CD4-positive, alpha-beta T cell treated with Interferon alpha-2 for 1 hour (primary cell): ENCODE measurements around the gene TTC38.

Source experiments
- DNase-seq, 2 donors: peaks; one replicate each; pipeline ENCODE4 v3.0.0-alpha.2; 2020 to 2022

The TTC38 gene

DNA sequence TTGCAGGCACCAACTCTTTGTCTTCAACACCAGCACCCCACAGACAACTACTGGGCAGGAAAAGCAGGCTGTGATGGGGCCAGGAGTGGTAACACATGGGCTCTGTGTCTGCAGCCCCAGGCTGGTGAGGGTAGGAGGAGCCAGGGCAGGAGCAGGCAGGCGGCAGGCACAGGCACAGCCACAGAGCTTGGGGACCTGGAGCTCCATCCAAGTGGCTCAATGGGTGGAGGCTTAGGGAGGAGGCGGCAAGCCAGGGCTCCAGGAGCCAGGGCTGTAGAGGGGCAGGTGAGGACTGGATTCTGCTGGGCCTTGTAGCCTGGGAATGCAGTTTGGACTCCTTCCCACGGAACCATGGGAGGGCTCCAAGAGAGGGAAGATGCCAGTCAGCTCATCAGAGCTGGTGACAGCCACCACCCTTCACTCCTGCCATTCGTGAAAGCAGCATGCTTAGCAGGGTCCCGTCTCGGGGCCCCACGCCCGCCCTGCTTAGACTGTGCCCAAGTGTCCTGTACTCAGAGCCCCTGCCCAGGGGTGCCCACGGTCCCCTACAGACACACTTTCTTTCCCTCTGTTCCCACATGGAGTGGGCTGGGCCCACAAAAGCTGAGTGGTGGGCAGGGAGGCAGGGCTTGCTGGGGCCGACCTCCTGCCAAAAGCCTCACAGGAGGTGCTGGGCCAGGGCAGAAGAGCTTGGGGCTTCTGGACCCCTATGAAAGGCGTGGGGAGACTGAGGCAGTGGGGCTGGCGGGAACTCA, 12.4 kb downstream of the TTC38 start:
- no peak for DNase-seq

DNA sequence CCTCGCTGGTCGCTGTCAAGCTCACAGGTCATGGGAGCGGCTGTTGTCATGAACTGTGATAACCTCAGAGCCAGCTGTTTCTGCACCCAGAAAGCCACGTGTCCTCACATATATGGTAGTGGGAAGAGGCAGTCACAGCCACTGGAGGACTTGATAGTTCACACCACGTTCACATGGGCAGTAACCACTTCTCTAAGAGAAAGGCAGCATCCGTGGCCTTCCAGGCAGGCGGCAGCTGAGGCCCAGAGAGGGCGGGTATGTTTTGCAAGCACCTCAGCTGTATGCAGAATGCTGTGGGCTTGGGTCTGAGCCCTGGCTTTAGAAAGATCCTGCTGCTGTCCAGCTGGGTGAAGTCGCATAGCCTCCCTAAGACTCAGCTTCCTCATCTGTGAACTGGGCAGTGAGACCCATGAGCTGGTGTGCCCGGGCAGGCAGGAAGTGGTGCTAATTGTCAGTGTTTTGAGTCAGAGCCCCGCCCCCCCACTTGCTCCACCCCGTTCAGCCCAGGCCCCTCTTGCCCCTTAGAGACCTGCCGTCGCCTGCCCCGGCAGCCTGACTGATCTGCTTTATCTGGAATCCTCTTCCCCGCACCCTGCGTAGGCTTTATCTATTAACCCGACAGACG, 13.3 kb downstream of the TTC38 start:
- peak; percentile 65 to 71 for DNase-seq

DNA sequence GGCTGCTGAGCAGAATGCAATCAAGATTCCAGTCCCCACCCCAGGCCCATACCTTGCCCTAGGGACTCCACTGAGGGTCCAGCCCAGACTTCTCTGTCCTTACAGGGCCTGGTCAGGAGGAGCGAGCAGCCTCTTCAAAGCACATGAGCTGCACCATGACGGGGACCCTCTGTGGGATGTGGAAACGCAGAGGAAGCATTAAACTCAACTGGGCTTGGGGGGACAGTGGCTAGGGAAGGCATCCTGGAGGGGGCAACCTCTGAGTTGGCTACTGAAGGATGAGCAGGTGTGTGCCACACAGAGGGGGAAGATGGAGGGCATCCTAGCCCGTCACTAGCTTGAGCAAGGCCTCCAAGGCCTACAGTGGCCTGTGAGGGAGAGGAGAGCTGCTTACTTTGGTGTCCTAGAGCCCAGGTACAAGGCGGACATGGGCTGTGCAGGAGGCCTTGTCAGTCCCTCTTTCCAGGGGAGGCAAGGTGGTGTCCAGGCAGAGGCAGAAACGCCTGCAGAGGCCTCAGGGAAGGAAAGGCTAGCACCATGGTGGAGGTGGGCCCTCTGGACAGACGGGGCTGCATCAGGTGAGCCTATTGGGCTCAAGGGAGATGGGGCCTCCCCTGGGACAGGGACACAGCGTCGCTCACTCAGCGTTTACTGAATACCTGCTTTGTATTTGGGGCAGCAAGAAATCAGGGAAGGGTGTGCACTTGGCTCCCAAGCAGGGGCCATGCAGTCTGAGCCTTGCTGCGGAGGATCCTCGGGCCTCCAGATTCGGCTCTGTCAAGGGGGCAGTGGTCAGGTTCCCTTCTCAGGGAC, 14.3 kb downstream of the TTC38 start:
- DNase-seq: no peak

DNA sequence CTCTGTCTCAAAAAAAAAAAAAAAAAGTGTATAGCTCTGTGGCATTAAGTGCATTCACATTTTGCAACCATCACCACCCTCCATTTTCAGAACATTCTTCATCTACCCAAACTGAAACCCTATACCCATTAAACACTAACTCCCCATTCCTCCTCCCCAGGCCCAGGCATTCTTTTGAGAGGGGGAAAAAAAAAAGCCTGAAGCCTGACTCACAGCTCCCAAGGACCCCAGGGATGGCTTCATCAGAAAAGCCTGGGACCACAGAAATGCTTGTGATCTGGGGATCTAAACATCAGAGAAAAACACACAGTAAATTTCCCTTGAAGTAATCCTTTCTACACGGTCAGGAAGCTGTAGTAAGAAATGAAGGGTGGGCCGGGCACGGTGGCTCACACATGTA, 18.2 kb downstream of the TTC38 start:
- DNase-seq: no peak

DNA sequence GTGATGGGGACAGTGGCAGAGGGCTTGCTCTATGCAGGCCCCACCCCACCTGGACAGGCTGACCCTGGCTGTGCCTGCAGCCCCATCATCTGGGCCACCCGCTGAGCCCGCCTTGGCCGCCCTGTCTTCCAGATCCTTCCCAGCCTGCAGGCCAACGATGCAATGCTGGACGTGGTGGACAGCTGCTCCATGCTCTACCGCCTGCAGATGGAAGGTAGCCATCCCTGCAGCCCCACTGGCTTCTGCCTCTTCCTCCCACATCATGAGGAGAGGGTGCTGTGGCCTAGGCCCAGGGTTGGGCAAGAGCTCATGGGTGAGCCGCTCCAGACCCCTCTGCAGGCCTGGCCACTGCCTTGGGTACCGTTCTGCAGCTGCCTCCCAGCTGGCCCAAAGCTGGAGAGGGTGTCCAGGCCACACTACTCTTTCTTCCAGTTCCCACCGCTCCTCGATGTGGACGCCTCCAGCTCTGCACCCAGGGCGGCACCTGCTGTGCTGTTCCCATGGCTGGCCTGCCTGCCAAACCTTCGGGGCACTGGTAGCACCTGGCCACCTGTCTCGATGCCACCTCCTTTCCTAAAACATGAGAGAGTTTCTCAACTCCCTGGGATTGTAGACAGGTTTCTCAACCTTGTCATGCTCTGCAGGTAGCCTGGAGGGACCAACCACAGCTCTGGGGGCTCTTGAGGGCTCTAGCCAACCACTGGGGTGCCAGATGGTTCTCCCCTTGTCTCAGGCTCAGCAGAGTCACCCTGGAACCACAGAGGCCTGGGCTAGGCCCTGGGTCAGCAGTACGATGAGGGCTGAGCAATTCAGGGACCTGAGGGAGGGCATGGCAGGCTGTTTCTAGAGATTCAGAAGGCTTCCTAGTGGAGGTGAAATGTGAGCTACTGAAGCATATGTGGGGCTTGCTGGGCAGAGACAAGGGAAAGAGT, 19.4 kb downstream of the TTC38 start:
- no peak for DNase-seq

DNA sequence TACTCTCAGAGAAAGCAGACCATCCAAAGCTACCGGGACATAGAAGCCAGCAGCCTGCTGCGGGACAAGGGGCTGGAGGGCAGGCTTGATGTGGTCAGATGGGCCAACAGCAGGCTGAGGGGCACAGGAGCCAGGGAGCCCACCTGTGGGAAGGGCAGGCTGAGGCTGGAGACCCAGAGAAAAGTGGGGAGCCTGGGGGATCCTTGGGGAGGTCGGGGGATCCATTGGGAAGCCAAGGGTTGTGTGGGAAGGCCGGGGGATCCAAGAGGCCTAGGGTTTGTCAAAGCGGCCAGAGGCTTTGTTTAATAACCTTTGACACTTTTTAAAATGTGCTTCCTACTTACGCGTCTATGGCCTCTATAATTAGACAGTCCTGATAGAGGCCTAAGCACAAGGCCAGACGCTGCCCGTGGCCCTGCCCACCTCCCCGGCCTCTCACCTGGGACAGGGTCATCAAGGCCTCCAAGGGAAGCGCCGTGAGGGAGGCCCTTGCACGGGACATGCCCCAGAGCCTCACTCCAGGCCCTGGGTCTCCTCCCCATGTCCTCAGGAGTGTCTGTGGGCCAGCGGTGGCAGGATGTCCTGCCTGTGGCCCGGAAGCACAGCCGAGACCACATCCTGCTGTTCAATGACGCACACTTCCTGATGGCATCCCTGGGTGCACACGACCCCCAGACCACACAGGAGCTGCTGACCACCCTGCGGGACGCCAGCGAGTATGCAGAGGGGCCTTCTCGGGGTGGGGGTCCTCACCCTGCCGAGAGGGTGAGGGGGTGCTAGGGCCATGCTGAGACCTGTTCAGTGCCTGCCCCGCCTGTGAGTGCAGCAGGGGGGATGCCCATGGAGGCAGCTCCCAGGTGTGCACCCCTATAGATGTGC, 20.3 kb downstream of the TTC38 start:
- peak; percentile 51 to 52 for DNase-seq

DNA sequence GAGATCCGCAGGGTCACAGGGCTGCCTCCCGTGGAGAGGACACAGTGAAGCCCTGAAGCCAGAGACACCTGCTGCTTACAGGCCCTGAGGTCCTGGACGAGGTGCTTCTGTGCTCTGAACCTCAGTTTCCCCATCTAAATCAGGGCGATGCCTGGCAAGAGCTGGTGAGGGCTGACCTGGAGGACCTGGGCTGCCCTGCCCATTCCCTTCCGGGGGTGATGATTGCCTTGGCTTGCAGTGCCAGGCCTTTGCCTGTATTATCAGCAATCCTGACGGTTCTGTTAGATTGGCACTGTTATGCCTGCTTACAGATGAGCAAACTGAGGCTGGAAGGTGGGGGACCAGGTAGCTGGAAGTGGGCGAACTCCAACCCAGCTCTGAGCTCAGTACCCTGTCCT, 21.0 kb downstream of the TTC38 start:
- no peak for DNase-seq

DNA sequence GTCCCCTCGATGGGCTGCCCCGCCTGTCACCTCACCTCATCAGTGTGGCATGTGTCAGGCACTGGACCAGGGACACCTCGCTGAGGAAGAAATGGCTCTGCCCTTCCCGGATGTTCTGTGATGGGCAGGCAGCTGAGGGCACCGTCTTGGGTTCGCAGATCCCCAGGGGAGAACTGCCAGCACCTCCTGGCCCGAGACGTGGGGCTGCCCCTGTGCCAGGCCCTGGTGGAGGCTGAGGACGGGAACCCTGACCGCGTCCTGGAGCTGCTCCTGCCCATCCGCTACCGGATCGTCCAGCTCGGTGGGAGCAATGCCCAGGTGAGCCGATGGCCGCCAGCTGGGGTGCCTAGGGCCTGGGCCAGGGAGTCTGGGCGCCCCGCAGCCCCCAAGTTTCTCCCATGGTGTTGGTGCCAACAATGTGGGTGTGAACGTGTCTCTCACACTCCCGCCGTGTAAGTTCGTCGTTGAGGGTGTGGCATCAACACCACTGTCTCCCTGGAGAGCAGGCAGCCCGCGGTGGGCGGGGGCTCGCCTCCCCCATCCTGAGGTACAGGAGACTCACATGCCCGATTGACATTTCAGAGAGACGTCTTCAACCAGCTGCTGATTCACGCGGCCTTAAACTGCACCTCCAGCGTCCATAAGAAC, 21.6 kb downstream of the TTC38 start:
- peak; percentile 38 to 60 for DNase-seq

DNA sequence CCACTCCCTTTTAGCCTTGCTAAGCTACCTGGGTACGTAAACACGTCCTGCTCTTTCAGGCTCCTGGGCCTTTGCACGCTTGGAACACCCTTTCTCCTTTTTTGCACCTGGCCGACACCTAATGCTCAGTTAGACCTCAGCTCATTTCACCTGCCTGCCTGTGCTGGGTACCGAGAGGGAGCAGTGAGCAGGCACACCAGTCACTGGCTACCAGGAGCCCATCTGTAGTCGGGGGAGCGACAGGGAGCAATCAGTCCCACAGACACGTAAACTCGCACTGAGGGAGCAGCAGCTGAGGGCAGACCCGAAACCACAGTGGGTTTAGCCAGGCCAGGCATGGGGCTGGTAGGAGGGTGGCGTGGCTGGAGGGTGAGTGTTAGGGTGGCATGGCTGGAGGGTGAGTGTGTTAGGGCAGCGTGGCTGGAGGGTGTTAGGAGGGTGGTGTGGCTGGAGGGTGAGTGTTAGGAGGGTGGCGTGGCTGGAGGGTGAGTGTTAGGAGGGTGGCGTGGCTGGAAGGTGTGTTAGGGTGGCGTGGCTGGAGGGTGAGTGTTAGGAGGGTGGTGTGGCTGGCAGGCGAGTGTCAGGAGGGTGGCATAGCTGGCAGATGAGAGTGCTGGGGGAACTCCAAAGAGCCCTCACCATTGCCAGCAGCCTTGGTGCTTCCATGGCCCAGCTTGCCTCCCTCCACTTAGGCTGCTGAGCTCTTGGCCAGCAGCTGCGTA, 22.5 kb downstream of the TTC38 start:
- DNase-seq: no peak

DNA sequence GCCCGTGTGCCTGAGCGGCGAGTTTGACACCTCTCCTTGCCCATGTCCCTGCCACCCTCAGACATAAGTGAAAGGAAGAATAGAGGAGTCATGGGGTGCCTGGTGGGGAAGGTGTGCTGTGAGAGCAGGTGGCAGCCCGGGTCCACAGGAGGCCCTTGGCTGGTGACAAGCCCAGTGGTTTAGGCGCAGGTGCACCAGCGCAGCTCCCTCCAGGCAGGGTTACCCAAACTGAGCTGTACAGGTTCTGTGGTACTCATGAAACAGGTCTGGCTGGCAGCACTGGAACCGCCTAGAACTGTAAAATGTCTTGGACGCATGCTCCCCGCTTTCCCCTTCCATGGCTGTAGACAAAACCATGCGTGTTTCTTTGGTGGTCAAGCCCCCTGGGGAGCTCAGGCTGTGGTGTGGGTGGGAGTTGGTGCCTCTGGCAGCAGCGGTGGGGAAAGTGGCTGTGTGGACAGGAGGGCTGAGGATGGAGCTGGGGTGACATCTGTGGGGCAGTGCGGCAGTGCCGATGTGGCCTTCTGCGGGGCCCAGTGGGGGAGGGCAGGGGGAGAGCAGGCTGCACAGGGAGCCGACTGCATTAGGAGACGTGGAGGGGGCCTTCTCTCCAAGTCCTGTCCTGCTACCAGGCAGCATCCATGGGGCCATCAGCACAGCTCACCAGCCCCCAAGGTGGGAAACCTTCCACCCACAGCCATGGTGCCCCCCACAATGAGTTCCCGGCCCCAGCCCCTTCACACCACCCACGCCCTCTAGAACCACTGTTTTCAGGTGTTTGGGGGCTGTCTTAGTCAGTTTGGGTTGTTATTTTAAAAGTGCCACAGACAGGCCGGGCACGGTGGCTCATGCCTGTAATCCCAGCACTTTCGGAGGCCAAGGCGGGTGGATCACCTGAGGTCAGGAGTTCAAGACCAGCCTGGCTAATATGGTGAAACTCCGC, 23.3 kb downstream of the TTC38 start:
- DNase-seq: no peak

DNA sequence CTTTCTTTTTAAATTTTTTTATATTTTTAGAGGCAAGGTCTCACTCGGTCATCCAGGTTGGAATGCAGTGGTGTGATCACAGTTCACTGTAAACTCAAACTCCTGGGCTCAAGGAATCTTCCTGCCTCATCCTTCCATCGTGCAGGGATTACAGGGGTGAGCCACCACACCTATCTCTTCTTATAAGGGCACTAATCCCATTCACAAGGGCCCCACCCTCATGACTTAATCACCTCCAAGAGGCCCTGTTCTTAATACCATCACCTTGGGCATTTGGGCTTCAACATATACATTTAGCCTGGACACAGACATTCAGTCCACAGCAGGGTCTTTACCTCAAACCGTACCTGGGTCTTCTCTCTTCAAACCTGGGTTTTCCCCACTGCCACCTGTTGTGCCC, 24.4 kb downstream of the TTC38 start:
- no peak for DNase-seq

DNA sequence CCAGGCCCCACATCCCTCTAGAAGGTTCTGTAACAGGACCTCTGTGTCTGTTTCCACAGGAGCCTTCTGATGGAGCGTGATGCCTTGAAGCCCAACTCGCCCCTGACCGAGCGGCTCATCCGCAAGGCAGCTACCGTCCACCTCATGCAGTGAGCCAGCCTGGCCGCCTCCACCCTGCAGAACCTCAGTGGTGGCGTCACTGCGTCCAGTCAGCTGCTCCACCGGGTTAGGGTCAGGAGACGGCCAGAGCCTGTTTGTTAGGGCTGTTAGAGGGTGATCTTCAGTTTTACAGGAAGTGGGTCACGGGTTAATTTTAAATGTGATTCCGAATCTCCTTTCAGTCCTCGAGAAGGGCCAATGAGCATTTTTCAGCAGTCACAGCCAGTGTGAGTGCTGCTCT, 24.9 kb downstream of the TTC38 start:
- DNase-seq: no peak

DNA sequence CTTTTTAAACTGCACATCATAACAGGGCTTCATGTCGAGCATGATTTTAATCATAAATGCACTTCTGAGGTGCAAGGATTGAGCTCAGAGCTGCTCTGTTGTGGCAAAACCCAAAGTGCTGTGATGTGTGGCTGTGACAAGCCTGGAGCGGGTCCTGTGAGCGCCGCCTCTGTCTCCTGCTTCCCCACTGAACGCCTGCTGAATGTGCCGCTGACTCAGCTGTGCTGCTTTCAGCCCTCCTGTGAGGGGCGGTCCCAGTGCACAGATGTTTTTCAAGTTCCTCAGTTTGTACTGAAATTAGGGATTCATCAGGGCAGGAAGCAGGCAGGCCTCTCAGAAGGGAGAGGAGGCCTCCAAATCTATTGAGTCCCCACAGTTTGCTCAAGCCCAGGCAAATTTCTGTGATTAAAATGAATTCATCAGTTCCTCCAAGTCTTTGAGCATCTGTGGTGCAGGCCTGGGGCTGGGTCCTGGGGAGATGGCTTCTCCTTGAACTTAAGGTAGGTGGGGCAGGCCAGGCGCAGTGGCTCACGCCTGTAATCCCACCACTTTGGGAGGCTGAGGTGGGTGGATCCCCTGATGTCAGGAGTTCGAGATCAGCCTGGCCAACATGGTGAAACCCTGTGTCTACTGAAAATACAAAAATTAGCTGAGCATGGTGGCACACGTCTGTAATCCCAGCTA, 25.9 kb downstream of the TTC38 start:
- peak in 1 of 2 donors; percentile 12 for DNase-seq

DNA sequence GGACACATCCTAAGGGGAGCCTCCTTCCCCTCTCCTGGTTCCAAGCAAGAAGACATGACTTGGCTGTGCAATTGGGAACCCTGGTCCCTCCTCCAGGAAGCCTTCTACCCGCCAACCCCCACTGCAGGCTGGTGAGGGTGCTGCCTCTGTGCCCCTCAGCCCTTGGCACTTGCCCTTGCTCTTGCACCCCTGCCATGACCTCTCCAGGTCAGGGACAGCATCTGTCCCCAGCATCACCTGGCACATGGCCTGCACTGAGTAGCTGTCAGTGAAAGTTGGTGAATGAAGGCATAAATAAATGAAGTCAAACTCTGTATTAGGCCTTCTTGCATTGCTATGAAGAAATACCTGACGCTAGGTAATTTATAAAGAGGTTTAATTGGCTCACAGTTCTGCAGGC, 27.0 kb downstream of the TTC38 start:
- no peak for DNase-seq

DNA sequence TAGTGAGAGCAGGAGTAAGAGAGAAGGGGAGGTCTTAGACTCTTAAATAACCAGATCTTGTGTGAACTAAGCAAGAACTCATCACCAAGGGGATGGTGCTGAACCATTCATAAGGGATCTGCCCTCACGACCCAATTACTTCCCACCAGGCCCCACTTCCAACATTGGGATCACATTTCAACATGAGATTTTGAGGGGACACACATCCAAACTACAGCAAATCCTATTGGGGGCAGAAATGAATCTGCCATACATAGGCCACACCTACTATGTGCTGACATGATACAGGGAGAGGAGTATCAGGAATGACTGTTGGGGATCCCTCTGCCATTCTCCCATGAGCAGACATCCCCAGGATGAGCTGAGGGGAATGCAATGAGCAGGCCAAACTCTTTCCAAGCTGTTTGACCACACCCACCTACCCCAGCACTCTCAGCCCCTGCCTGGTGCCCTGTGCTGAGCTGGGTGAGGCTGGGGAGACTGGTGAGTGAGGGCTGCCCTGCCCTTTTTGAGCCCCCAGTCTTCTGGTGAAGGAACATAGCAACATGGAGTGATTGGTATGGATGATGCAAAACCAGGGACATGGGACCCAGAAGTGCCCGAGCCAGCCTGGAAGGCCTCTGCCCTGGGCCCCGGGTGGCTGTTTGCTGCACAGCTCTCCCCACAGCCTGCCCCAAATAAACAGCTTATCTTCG, 27.6 kb downstream of the TTC38 start:
- DNase-seq: no peak

DNA sequence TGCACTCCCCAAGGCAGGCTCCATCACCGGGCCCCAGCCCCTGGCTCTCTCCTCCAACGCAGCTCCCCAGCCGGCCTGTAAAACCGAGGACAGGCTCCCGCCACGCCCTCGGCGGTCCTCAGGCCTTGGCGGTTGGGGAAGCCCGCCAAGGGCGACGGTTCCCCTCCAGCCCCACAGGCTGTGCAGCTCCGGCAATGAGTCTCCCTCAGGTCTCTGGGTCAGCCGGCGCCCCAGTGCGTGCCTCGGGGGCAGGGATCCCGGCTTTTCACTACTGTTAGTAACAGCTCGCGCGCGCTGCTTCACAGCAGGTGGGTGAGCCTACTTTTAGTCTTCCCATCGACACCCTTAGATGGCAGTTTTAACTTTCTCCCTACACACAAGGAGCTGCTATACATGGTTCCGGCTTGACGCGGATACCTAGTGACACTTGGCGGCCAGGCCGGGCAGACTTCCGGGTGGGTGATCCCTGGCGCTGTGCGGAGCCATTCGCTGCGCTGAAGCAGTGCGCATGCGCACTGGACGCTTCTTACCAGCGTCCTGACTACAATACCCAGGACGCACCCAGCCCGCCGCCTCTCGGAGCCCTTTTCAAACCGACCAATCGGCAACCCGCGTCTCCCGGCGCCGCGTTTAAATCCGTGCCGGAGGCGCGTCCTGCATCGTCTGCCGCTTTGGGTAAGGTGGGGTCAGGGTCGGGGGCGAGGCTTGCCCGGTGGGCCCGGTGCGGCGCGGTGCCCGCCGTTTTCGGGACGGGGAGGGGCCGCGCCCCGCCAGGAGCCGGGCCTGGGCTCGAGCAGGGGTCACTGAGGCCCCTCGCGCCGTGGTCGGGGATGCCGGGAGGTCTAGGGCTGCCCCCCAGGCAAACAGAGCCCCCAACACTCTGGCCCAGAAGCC, 28.7 kb downstream of the TTC38 start, which contains the start of gene GTSE1:
GTSE1 (plus strand) TSS at position 614 of the 894 bp plus-strand sequence. CDS start 531 bp downstream, outside the sequence.
- DNase-seq: peak; percentile 98
